OCI-LY1 (cell line): Measurements from ENCODE around the gene TJP1.

Experiments
- H2AFZ ChIP-seq: fragments of 200-600 bp; sonication (generic), shearing (Covaris generic); 2 replicates; pipeline ENCODE4 v1.6.0; 2014; ENCODE audit warnings: antibody characterized with exemption, mild to moderate bottlenecking, low read length
- H3F3A ChIP-seq: fragments of 200-600 bp; sonication (generic), shearing (Covaris generic); 2 replicates; pipeline ENCODE4 v1.6.0; 2014; ENCODE audit warnings: mild to moderate bottlenecking, antibody characterized with exemption, low read length, moderate library complexity; ENCODE audit not compliant: insufficient read depth
- H3K27ac ChIP-seq: fragments of 200-600 bp; sonication (generic); 2 replicates; pipeline ENCODE4 v1.5.1; 2014; ENCODE audit warnings: low read length, mixed run types, mild to moderate bottlenecking, low read depth; ENCODE audit not compliant: poor library complexity, severe bottlenecking
- H3K27me3 ChIP-seq: fragments of 200-600 bp; sonication (generic); 2 replicates; pipeline ENCODE4 v1.6.0; 2014; ENCODE audit warnings: antibody characterized with exemption, mild to moderate bottlenecking, low read length, moderate library complexity; ENCODE audit not compliant: insufficient read depth
- H3K36me3 ChIP-seq: fragments of 200-600 bp; sonication (generic); 2 replicates; pipeline ENCODE4 v1.6.1; 2014; ENCODE audit warnings: mild to moderate bottlenecking, antibody characterized with exemption, low read length, moderate library complexity, mixed read lengths; ENCODE audit not compliant: insufficient read depth
- H3K4me1 ChIP-seq: fragments of 200-600 bp; sonication (generic); 2 replicates; pipeline ENCODE4 v1.5.1; 2014; ENCODE audit warnings: mild to moderate bottlenecking, low read length, moderate library complexity; ENCODE audit not compliant: insufficient read depth, severe bottlenecking
- H3K4me2 ChIP-seq: fragments of 200-600 bp; sonication (generic), shearing (Covaris generic); 2 replicates; pipeline ENCODE4 v1.6.1; 2014; ENCODE audit warnings: low read length
- H3K4me3 ChIP-seq: fragments of 200-600 bp; sonication (generic); 2 replicates; pipeline ENCODE4 v1.5.1; 2014; ENCODE audit warnings: low read length, low read depth, mild to moderate bottlenecking, mixed read lengths; ENCODE audit not compliant: poor library complexity, severe bottlenecking
- H3K79me2 ChIP-seq: fragments of 200-600 bp; shearing (Covaris generic); 2 replicates; pipeline ENCODE4 v1.6.1; 2016; ENCODE audit warnings: mixed run types, low read length, mixed read lengths; ENCODE audit not compliant: insufficient read depth
- H3K9ac ChIP-seq: fragments of 200-600 bp; sonication (generic), shearing (Covaris generic); 2 replicates; pipeline ENCODE4 v1.6.1; 2014; ENCODE audit warnings: mild to moderate bottlenecking, low read length, mixed read lengths
- H3K9me2 ChIP-seq: fragments of 200-600 bp; sonication (generic), shearing (Covaris generic); 2 replicates; pipeline ENCODE4 v1.6.1; 2014; ENCODE audit warnings: low read depth, mild to moderate bottlenecking, low read length, mixed read lengths
- H3K9me3 ChIP-seq: fragments of 200-600 bp; shearing (Covaris generic); 2 replicates; pipeline ENCODE4 v1.6.1; 2014; ENCODE audit warnings: low read length, mixed read lengths
- H4K20me1 ChIP-seq: fragments of 200-600 bp; sonication (generic), shearing (Covaris generic); 2 replicates; pipeline ENCODE4 v1.6.0; 2016; ENCODE audit warnings: mild to moderate bottlenecking, low read length; ENCODE audit not compliant: insufficient read depth
- CTCF ChIP-seq: fragments of 200-600 bp; sonication (generic), shearing (Covaris generic); IDR thresholded peaks from 2 replicates; pipeline ENCODE4 v1.5.1; 2017; ENCODE audit warnings: mild to moderate bottlenecking, antibody characterized with exemption, low read length, moderate library complexity, mixed read lengths
- EZH2 ChIP-seq: fragments of 200-600 bp; sonication (generic), shearing (Covaris generic); IDR thresholded peaks from 2 replicates; pipeline ENCODE4 v1.8.0; 2017; ENCODE audit warnings: borderline replicate concordance, mixed run types, mild to moderate bottlenecking, antibody characterized with exemption, low read length, moderate library complexity, mixed read lengths

Gene TJP1

DNA sequence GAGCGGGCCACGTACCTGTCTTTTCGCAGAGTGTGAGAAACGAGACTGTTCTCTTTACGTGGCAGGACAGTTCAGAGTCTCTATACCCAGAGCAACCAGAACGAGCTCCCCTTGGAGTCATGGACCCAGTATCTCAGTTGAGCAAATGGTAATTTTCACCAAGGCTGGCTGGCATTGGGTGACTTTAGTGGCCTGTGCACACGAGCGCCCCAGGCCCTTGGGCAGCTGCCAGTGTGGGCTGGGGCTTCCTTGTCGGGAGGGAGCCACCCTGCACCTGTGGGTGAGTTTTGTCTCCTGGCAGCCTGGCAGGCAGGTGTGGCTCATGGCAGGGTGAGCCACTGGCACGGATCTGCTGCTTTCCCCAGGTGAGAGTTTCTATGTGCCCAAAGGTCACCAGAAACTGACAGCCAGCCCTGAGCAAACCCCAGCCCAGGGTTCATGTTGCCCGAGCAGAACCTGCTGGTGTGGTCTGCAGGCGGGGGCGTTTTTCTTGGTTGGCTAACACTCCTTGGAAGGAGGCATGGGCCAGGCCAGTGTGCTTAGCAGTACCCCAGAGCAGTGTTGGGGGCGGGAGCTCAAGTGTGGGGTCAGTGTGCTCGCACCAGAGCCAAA is 135.0 kb downstream of the TJP1 start:
- H3F3A ChIP-seq: no peaks in the 10 kb centered on the region
- no peaks in the 10 kb centered on the region for H3K36me3 ChIP-seq
- H3K4me2 ChIP-seq: no peak overlapping the region
- no peaks in the 10 kb centered on the region for H3K9me2 ChIP-seq
- H3K27me3 ChIP-seq: no peaks in the 10 kb centered on the region
- H3K79me2 ChIP-seq: no peaks in the 10 kb centered on the region
- no peak overlapping the region for H3K27ac ChIP-seq
- no peak for TF ChIP-seq EZH2
- no peak for TF ChIP-seq CTCF
- H3K9ac ChIP-seq: no peak overlapping the region
- no peaks in the 10 kb centered on the region for H3K4me1 ChIP-seq
- H4K20me1 ChIP-seq: no peaks in the 10 kb centered on the region
- H2AFZ ChIP-seq: no peak overlapping the region
- no peaks in the 10 kb centered on the region for H3K9me3 ChIP-seq
- no peak overlapping the region for H3K4me3 ChIP-seq

GRCh38 chr15:29686445-29687203 is 135.6 kb downstream of the TJP1 start:
- Histone ChIP-seq H3K27me3 (no peaks in the 10 kb centered on the region), H3F3A (no peaks in the 10 kb centered on the region), H3K9me2 (no peaks in the 10 kb centered on the region), H3K4me3 (no peak overlapping the region), H3K9me3 (no peaks in the 10 kb centered on the region), H3K4me2 (no peak overlapping the region), H3K9ac (no peak overlapping the region), H3K79me2 (no peaks in the 10 kb centered on the region), H3K4me1 (no peaks in the 10 kb centered on the region), H3K36me3 (no peaks in the 10 kb centered on the region), H4K20me1 (no peaks in the 10 kb centered on the region), H2AFZ (no peak overlapping the region), H3K27ac (no peak overlapping the region)
- TF ChIP-seq EZH2 (no peak), CTCF (no peak)

GRCh38 chr15:29686079-29686425 is 136.2 kb downstream of the TJP1 start:
- Histone ChIP-seq H3K9me2 (no peaks in the 10 kb centered on the region), H3K4me3 (no peak overlapping the region), H3K27ac (no peak overlapping the region), H3K9ac (no peak overlapping the region), H3K36me3 (no peaks in the 10 kb centered on the region), H3K4me1 (no peaks in the 10 kb centered on the region), H3K27me3 (no peaks in the 10 kb centered on the region), H2AFZ (no peak overlapping the region), H3K9me3 (no peaks in the 10 kb centered on the region), H4K20me1 (no peaks in the 10 kb centered on the region), H3K79me2 (no peaks in the 10 kb centered on the region), H3K4me2 (no peak overlapping the region), H3F3A (no peaks in the 10 kb centered on the region)
- TF ChIP-seq EZH2 (no peak), CTCF (no peak)
